K562 (cell line): ENCODE measurements around the gene RNASE4. TPM values are rescaled to one million over a fixed set of nuclear protein-coding genes. Genes with fewer than 3 reads are reported as not detected.
A peak's percentile ranks its signal among the peaks of the same experiment; 100 is the strongest.

ENCODE experiments used
- ATAC-seq: fragments of 200-7000 bp; cut with Tn5 transposase; 3 replicates; pipeline ENCODE4 v1.9.1; 2020; ENCODE audit warnings: moderate library complexity
- BruUV-seq: library from RNA; stranded (reverse); fragments of 400-500 nt; replicated peaks from 2 replicates; lab custom pipeline; 2021; lab: Mats Ljungman, UMichigan
- CTCF ChIA-PET: fragments of 300-600 bp; formaldehyde crosslinking; extraction: SDS; loops from one replicate; lab custom pipeline; 2021; ENCODE audit warnings: low intra/inter-chr PET ratio; lab: Yijun Ruan, JAX
- POLR2A ChIA-PET: fragments of 300-600, 350-650 bp; sonication (Branson Sonifier 250); formaldehyde crosslinking; extraction: SDS; loops from one replicate; lab custom pipeline; 2021; ENCODE audit warnings: antibody characterized with exemption, inconsistent platforms; lab: Yijun Ruan, JAX
- DNase-seq, 4 experiments: peaks; one replicate each; pipeline versions ENCODE4 v3.0.0 to v3.0.0-alpha.2; 2011 to 2018; ENCODE audit warnings: low spot score in 3 of 4, mixed read lengths in 3 of 4; ENCODE audit errors: extremely low read depth in 1 of 4
- FAIRE-seq: peaks from 2 replicates; lab custom pipeline; 2011; peaks lifted over from hg19 to GRCh38; lab: Jason Lieb, UNC
- H2AFZ ChIP-seq: 2 replicates; pipeline ENCODE4 v1.6.0; 2011; ENCODE audit warnings: low read depth, low read length, control low read depth, inconsistent platforms
- H3K27ac ChIP-seq: fragments of 200-600 bp; 3 replicates; pipeline ENCODE4 v1.8.0; 2011; ENCODE audit warnings: low read depth, mild to moderate bottlenecking, control low read depth, inconsistent platforms, low read length, moderate library complexity, mixed read lengths; ENCODE audit errors: extremely low read depth
- H3K27me3 ChIP-seq, 2 experiments: fragments of 300-600 bp in 1 of 2; 2 replicates in 1 of 2; 3 replicates in 1 of 2; pipeline versions ENCODE4 v1.6.0 to v1.8.0; 2011; ENCODE audit warnings: inconsistent platforms in 2 of 2, low read length in 2 of 2, mild to moderate bottlenecking in 1 of 2, mixed read lengths in 1 of 2, moderate library complexity in 1 of 2; ENCODE audit not compliant: control insufficient read depth in 2 of 2, insufficient read depth in 2 of 2
- H3K36me3 ChIP-seq: fragments of 300-600 bp; 3 replicates; pipeline ENCODE4 v1.8.0; 2011; ENCODE audit warnings: mild to moderate bottlenecking, low read length, inconsistent platforms; ENCODE audit not compliant: control insufficient read depth, insufficient read depth
- H3K4me1 ChIP-seq, 2 experiments: fragments of 200-600 bp in 1 of 2; replicated peaks in 1 of 2; 2 replicates in 1 of 2; 3 replicates in 1 of 2; pipeline versions ENCODE4 v1.5.1 to v1.8.0; 2011; ENCODE audit warnings: inconsistent platforms in 2 of 2, low read length in 2 of 2, mild to moderate bottlenecking in 1 of 2, mixed read lengths in 1 of 2, moderate library complexity in 1 of 2; ENCODE audit not compliant: control insufficient read depth in 2 of 2, insufficient read depth in 2 of 2
- H3K4me2 ChIP-seq: 2 replicates; pipeline ENCODE4 v1.6.1; 2011; ENCODE audit warnings: low read length, control low read depth, inconsistent platforms, mixed read lengths; ENCODE audit not compliant: insufficient read depth
- H3K4me3 ChIP-seq: fragments of 200-600 bp; sonication (generic), shearing (Covaris generic); 2 replicates; pipeline ENCODE4 v1.5.1; 2016; ENCODE audit warnings: control low read depth, inconsistent platforms
- H3K79me2 ChIP-seq: fragments of 200-600 bp; 3 replicates; pipeline ENCODE4 v1.8.0; 2011; ENCODE audit warnings: low read length, inconsistent platforms; ENCODE audit not compliant: control insufficient read depth, insufficient read depth
- H3K9ac ChIP-seq, 2 experiments: 2 replicates each; pipeline versions ENCODE4 v1.6.0 to v1.6.1; 2011; ENCODE audit warnings: low read depth in 2 of 2, low read length in 2 of 2, control low read depth in 1 of 2, inconsistent platforms in 1 of 2, mild to moderate bottlenecking in 1 of 2, mixed read lengths in 1 of 2; ENCODE audit not compliant: insufficient read depth in 1 of 2
- H3K9me1 ChIP-seq: one replicate; pipeline ENCODE4 v1.6.0; 2011; ENCODE audit warnings: inconsistent platforms, mild to moderate bottlenecking, low read length, moderate library complexity; ENCODE audit not compliant: control insufficient read depth, insufficient read depth
- H3K9me3 ChIP-seq: replicated peaks from 2 replicates; pipeline ENCODE4 v1.5.1; 2011; ENCODE audit warnings: low read depth, low read length, inconsistent platforms; ENCODE audit not compliant: control insufficient read depth, insufficient read depth
- H4K20me1 ChIP-seq: replicated peaks from 2 replicates; pipeline ENCODE4 v1.6.1; 2011; ENCODE audit warnings: low read length, inconsistent platforms, mixed read lengths; ENCODE audit not compliant: control insufficient read depth, insufficient read depth
- BHLHE40 ChIP-seq: IDR thresholded peaks from 2 replicates; pipeline ENCODE4 v1.6.1; 2011; ENCODE audit warnings: low read length, improper control_type of control experiment
- BRD9 ChIP-seq: fragments of 450-650 bp; IDR thresholded peaks from 2 replicates; pipeline ENCODE4 v1.6.1; 2018; ENCODE audit warnings: low read depth; ENCODE audit not compliant: partially characterized antibody
- CTBP1 ChIP-seq: fragments of 450-650 bp; IDR thresholded peaks from 2 replicates; pipeline ENCODE4 v1.6.1; 2016; ENCODE audit warnings: borderline replicate concordance
- EP300 ChIP-seq: IDR thresholded peaks from 2 replicates; pipeline ENCODE4 v1.6.1; 2012; ENCODE audit warnings: low read length, improper control_type of control experiment
- FOXA3 ChIP-seq, 2 experiments: fragments of 450-650 bp in 1 of 2; sonication (generic) in 1 of 2; formaldehyde crosslinking; IDR thresholded peaks in 1 of 2; conservative IDR thresholded peaks in 1 of 2; 2 replicates each; pipeline versions ENCODE4 v1.4.0 to v1.8.0; 2020 to 2022; ENCODE audit warnings: mild to moderate bottlenecking in 2 of 2, missing genetic modification reagents in 1 of 2
- FOXJ2 ChIP-seq: fragments of 200-800 bp; sonication (Bioruptor generic); IDR thresholded peaks from 2 replicates; pipeline ENCODE4 v1.6.1; 2016; ENCODE audit warnings: missing genetic modification characterization, missing compliant biosample characterization
- GTF2B ChIP-seq: IDR thresholded peaks from 2 replicates; pipeline ENCODE4 v1.6.1; 2011; ENCODE audit not compliant: insufficient read length; ENCODE audit errors: extremely low read depth
- JUNB ChIP-seq: fragments of 450-650 bp; formaldehyde crosslinking; conservative IDR thresholded peaks from 2 replicates; pipeline ENCODE4 v1.4.0; 2020; ENCODE audit warnings: mild to moderate bottlenecking
- L3MBTL2 ChIP-seq: fragments of 450-650 bp; IDR thresholded peaks from 2 replicates; pipeline ENCODE4 v1.6.1; 2016; ENCODE audit warnings: mild to moderate bottlenecking, moderate library complexity
- MAX ChIP-seq: sonication (generic); formaldehyde crosslinking; IDR thresholded peaks from 2 replicates; pipeline ENCODE4 v1.9.0; 2022; ENCODE audit warnings: mild to moderate bottlenecking, missing genetic modification reagents
- MBD2 ChIP-seq: sonication (generic); IDR thresholded peaks from 2 replicates; pipeline ENCODE4 v1.6.1; 2016; ENCODE audit warnings: low read depth, borderline replicate concordance
- NFE2L1 ChIP-seq: fragments of 450-650 bp; IDR thresholded peaks from 2 replicates; pipeline ENCODE4 v1.6.1; 2016; ENCODE audit warnings: missing genetic modification characterization, low read depth, mild to moderate bottlenecking, missing compliant biosample characterization, moderate library complexity, borderline replicate concordance
- NR3C1 ChIP-seq: sonication (generic); formaldehyde crosslinking; IDR thresholded peaks from 2 replicates; pipeline ENCODE4 v1.8.1; 2022; ENCODE audit warnings: missing genetic modification reagents
- PHF8 ChIP-seq: fragments of 200-600 bp; sonication (generic); IDR thresholded peaks from 2 replicates; pipeline ENCODE4 v1.6.1; 2012; ENCODE audit warnings: mixed run types, mild to moderate bottlenecking, inconsistent platforms, low read length, moderate library complexity, borderline replicate concordance
- RBBP5 ChIP-seq: fragments of 200-600 bp; sonication (generic); IDR thresholded peaks from 2 replicates; pipeline ENCODE4 v1.6.1; 2012; ENCODE audit warnings: borderline replicate concordance, mild to moderate bottlenecking, low read length, control low read depth, inconsistent platforms; ENCODE audit not compliant: insufficient read depth, poor library complexity, severe bottlenecking
- SNIP1 ChIP-seq: fragments of 450-650 bp; IDR thresholded peaks from 2 replicates; pipeline ENCODE4 v1.7.1; 2017; ENCODE audit warnings: low read depth, mild to moderate bottlenecking
- TGIF2 ChIP-seq: sonication (generic); formaldehyde crosslinking; IDR thresholded peaks from 2 replicates; pipeline ENCODE4 v1.8.1; 2022; ENCODE audit warnings: mild to moderate bottlenecking, missing genetic modification reagents, moderate library complexity
- TSC22D4 ChIP-seq: fragments of 450-650 bp; IDR thresholded peaks from 2 replicates; pipeline ENCODE4 v1.6.1; 2016; ENCODE audit warnings: missing genetic modification characterization, missing biosample characterization, control low read depth
- ZBED1 ChIP-seq: IDR thresholded peaks from 2 replicates; pipeline ENCODE4 v1.6.1; 2014
- ZKSCAN3 ChIP-seq: fragments of 250-450 bp; sonication (Bioruptor Pico); IDR thresholded peaks from 2 replicates; pipeline ENCODE4 v1.4.0; 2020
- ZNF184 ChIP-seq: sonication (generic); formaldehyde crosslinking; IDR thresholded peaks from 2 replicates; pipeline ENCODE4 v1.5.0; 2020; ENCODE audit warnings: missing genetic modification reagents
- ZNF347 ChIP-seq: fragments of 450-650 bp; formaldehyde crosslinking; IDR thresholded peaks from 2 replicates; pipeline ENCODE4 v1.4.0; 2020; ENCODE audit warnings: low read depth, mild to moderate bottlenecking, moderate library complexity
- ZNF431 ChIP-seq: sonication (generic); formaldehyde crosslinking; IDR thresholded peaks from 2 replicates; pipeline ENCODE4 v1.8.0; 2022; ENCODE audit warnings: mild to moderate bottlenecking, missing genetic modification reagents
- WGBS: fragments of 100-300 bp; shearing (Covaris generic); methylation state at CpG from one replicate; pipeline ENCODE4 v1.1.6; 2016; ENCODE audit warnings: low coverage, mixed read lengths; ENCODE audit not compliant: insufficient coverage; ENCODE audit errors: missing lambda C conversion rate; 5-methylcytosine and 5-hydroxymethylcytosine counted together
- in situ Hi-C: fragments of 300-500 bp; cut with MboI; formaldehyde crosslinking; loops from 4 replicates; pipeline ENCODE4 v1.15.0; 2018; ENCODE audit warnings: inconsistent platforms, mixed read lengths
- intact Hi-C: fragments of 100-400 bp; cut with micrococcal nuclease; formaldehyde crosslinking; loops from 2 replicates; pipeline ENCODE4 v1.14.2; 2022
- polyA plus RNA-seq, 8 experiments: library from polyadenylated mRNA; depleted of rRNA in 4 of 8; stranded (reverse) in 5 of 8; unstranded in 3 of 8; fragments of >200 nt; fragmentation: Nextera tagmentation in 2 of 8; fragmentation: Illumina TruSeq in 1 of 8; extraction: Ambion mirVana in 2 of 8; extraction: Trizol in 1 of 8; gene quantifications; 2 replicates each; pipeline versions ENCODE4 v1.2.1 to v1.2.3, GENCODE V29; 2011 to 2014; ENCODE audit warnings: inconsistent platforms in 1 of 8, missing spikeins in 1 of 8
- total RNA-seq, 7 experiments: library from RNA; depleted of rRNA in 6 of 7; stranded (reverse); fragments of >200 nt in 6 of 7; fragmentation: Illumina TruSeq in 2 of 7; extraction: Trizol in 2 of 7; gene quantifications; 2 replicates each; pipeline versions ENCODE4 v1.2.1 to v1.2.3, GENCODE V29; 2011 to 2021; ENCODE audit warnings: low replicate concordance in 1 of 7

RNASE4 gene
- total and polyA plus RNA-seq, 9 of the 15 experiments (the other 6 are each of a cell fraction or from before 2014, with no cell fraction given) = 0.09 to 0.22 (median 0.13) TPM; not detected in 2

- ATAC-seq = peak; percentile 75
- Histone ChIP-seq H2AFZ (no peak overlapping the region), H3K79me2 (no peaks in the 10 kb centered on the region), H3K4me2 (peak overlapping the region; percentile 73), H3K27me3 (peaks cover 0 to 31% of the 10 kb centered on the region in 2 experiments; a peak in 2 of 5 replicates), H3K36me3 (no peaks in the 10 kb centered on the region), H3K4me3 (peak overlapping the region; percentile 23; the same call in 1 of the 2 replicates), H3K27ac (no peak overlapping the region), H3K9me1 (no peaks in the 10 kb centered on the region), H3K9ac (no peak overlapping the region; a peak in 1 of 4 replicates), H4K20me1 (peaks cover 7% of the 10 kb centered on the region; the same call in 1 of the 2 replicates), H3K9me3 (no peaks in the 10 kb centered on the region), H3K4me1 (peaks cover 11 to 15% of the 10 kb centered on the region in 2 experiments; a peak in 3 of 5 replicates)
- CTCF ChIA-PET = interaction anchor here (1.3 to 1.8 kb wide), 2 partner anchors 23 to 34 kb away, joined by 3 to 6 read pairs; no protein-coding TSS in a partner anchor
- under 1% methylated on average over 21 of the region's 28 CpGs for WGBS
- POLR2A ChIA-PET = interaction anchor here (1.3 kb wide), 1 partner anchor 37 kb away, joined by 5 read pairs; no protein-coding TSS in a partner anchor
- no TSS peak for BruUV-seq
- peak; percentile 40 to 54 (median 46) for DNase-seq
- peak; percentile 75 for FAIRE-seq
- intact Hi-C loops = loop anchor here (5.0 kb wide), 1 partner anchor 35 kb away; no protein-coding TSS in a partner anchor
- in situ Hi-C loops = no loop called here
- TF ChIP-seq TGIF2 (CRISPR knock-in tag) (no peak), MAX (CRISPR knock-in tag) (no peak), ZKSCAN3 (CRISPR knock-in tag) (no peak), BHLHE40 (0 out of 2 replicates have a peak, but pooled peaks have one; percentile 3), GTF2B (no peak), FOXJ2 (tag) (no peak), FOXA3 (CRISPR knock-in tag; conservative IDR thresholded peaks at IDR 0.05 in 1 of 2, IDR thresholded peaks at IDR 0.05 in 1 of 2) (no peak), ZNF431 (CRISPR knock-in tag) (no peak), ZNF347 (no peak), JUNB (CRISPR knock-in tag) (no peak), L3MBTL2 (no peak), BRD9 (no peak), NR3C1 (CRISPR knock-in tag) (no peak), TSC22D4 (no peak), NFE2L1 (tag) (no peak), PHF8 (no peak), EP300 (no peak), ZNF184 (CRISPR knock-in tag) (no peak), ZBED1 (no peak), SNIP1 (no peak), RBBP5 (no peak), MBD2 (no peak), CTBP1 (peak; percentile 71; the same call in 1 of the 2 replicates)
Measured at GRCh38 chr14:20657216-20658211, 26.8 kb upstream of the RNASE4 start.
